Measurements from ENCODE around the gene LTC4S. TPM values are rescaled to one million over a fixed set of nuclear protein-coding genes. Genes with fewer than 3 reads are reported as not detected.

The LTC4S gene
- total and polyA plus RNA-seq, 2 donors (not counting 3 experiments of a cell fraction or from before 2014, with no cell fraction given), result 0.95 to 6.3 TPM

DNA sequence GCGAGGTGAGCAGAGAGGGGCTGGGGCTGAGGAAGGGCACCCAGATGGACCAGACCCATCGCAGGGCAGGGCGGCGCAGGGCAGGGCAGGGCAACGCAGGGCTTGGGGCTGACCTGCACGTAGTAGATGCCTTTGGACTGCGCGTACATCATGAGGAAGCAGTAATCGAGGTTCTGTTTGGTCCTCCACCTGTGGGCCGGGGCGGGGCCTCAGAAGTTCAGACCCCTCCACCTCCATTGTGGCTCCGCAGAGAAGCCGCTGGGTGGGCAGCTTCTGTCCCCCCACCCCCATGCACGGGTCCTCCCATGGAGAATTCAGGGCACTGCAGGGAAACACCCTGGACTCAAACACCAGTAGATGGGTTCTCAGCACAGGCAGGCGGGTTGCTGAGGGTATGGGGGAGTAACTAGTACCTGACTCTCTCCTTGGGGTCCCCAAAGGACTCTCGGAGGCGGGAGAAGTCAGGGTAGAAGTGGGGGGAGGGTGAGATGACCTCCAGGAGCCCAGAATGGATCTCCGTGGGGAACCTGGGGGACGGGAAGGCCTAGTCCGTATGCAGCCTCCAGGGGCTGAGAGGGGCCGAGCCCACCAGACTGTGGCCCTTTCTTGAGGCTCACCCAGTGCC, 6.4 kb downstream of the LTC4S start:
- intact Hi-C loops (cut with micrococcal nuclease), result loop anchor here (5.0 kb wide), 1 partner anchor 272 kb away; the partner anchor contains the start of gene RNF130

DNA sequence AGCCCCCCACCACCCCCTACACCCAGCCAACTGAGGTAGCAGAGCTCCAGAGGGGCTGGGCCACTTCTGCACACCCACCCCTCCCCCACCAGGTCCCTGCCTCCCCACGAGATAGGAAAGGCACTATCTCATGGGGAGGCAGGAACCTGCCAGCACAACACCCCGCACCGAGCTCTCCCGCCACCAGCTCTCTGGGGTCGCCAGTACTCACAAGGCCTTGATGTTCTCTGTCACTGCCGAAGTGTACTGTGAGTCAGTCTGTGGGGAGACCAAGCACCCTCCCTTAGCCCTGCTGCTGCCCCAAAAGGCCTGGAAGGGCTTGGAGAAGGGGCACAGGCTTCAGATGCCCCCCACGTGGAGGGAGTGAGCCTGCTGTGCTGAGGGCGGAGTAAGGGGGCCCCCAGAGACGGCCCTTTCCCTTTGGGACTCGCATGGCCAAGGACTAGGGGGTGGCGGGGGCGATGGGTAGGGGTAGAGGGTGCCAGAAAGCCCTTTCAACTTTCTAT, 7.0 kb downstream of the LTC4S start:
- H2AFZ ChIP-seq (ENCODE audit: low read depth, low read length), result no peak overlapping the region
- H3K4me1 ChIP-seq (ENCODE audit: control insufficient read depth, extremely low read depth, insufficient read depth, low read length), result peaks cover 25% of the 10 kb centered on the region
- H3K9me3 ChIP-seq (replicated peaks; ENCODE audit: control insufficient read depth, insufficient read depth, low read length), result no peaks in the 10 kb centered on the region
- H3K9ac ChIP-seq (replicated peaks; ENCODE audit: extremely low read depth, insufficient read depth, low read length), result no peak overlapping the region
- no peaks in the 10 kb centered on the region for H4K20me1 ChIP-seq (replicated peaks; ENCODE audit: control insufficient read depth, extremely low read depth, insufficient read depth, low read length)
- H3K27ac ChIP-seq (ENCODE audit: insufficient read depth, low read depth, low read length), result no peak overlapping the region
- DNase-seq (ENCODE audit: low read depth, low spot score), result no peak
- FAIRE-seq, result no peak
- intact Hi-C loops (cut with micrococcal nuclease), result loop anchor here (5.0 kb wide), 1 partner anchor 272 kb away; the partner anchor contains the start of gene RNF130
- dilution Hi-C loops (cut with MboI; ENCODE audit: extremely low pct_ligation_motif_present, low sequenced_read_pairs), result no loop called here
- ChIA-PET POLR2A (no interaction called here), CTCF (interaction anchor here (2.4 kb wide), 1 partner anchor 36 kb away, joined by 12 read pairs; no protein-coding TSS in a partner anchor)
- no peaks in the 10 kb centered on the region for H3K27me3 ChIP-seq (ENCODE audit: control insufficient read depth in 2 of 2, insufficient read depth in 2 of 2, low read length in 2 of 2)
- no peak overlapping the region for H3K4me2 ChIP-seq (ENCODE audit: insufficient read depth, low read length)
- no peak for TF ChIP-seq GATA2 (IDR thresholded peaks at IDR 0.05; ENCODE audit: insufficient read depth, insufficient read length, low read depth, low read length)
- no peak for TF ChIP-seq JUN (IDR thresholded peaks at IDR 0.05; ENCODE audit: borderline replicate concordance, insufficient read depth, insufficient read length, low read depth)
- TF ChIP-seq MYC (IDR thresholded peaks at IDR 0.05; ENCODE audit: low read depth, low read length), result no peak
- TF ChIP-seq, protein P1, sequence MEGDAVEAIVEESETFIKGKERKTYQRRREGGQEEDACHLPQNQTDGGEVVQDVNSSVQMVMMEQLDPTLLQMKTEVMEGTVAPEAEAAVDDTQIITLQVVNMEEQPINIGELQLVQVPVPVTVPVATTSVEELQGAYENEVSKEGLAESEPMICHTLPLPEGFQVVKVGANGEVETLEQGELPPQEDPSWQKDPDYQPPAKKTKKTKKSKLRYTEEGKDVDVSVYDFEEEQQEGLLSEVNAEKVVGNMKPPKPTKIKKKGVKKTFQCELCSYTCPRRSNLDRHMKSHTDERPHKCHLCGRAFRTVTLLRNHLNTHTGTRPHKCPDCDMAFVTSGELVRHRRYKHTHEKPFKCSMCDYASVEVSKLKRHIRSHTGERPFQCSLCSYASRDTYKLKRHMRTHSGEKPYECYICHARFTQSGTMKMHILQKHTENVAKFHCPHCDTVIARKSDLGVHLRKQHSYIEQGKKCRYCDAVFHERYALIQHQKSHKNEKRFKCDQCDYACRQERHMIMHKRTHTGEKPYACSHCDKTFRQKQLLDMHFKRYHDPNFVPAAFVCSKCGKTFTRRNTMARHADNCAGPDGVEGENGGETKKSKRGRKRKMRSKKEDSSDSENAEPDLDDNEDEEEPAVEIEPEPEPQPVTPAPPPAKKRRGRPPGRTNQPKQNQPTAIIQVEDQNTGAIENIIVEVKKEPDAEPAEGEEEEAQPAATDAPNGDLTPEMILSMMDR (IDR thresholded peaks at IDR 0.05; ENCODE audit: extremely low read depth in 1 of 2, insufficient read depth in 1 of 2, low read depth in 1 of 2, low read length in 2 of 2), result no peak
- no peak for TF ChIP-seq FOS (IDR thresholded peaks at IDR 0.05; ENCODE audit: borderline replicate concordance, insufficient read depth, low read length)
- TF ChIP-seq, protein P2, sequence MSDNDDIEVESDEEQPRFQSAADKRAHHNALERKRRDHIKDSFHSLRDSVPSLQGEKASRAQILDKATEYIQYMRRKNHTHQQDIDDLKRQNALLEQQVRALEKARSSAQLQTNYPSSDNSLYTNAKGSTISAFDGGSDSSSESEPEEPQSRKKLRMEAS (IDR thresholded peaks at IDR 0.05; ENCODE audit: insufficient read depth, insufficient read length), result no peak
- peaks cover 10 to 41% of the 10 kb centered on the region in 2 experiments for H3K36me3 ChIP-seq (ENCODE audit: control insufficient read depth in 2 of 2, extremely low read depth in 1 of 2, insufficient read depth in 2 of 2, low read length in 2 of 2)
- H3K79me2 ChIP-seq (ENCODE audit: control insufficient read depth, insufficient read depth, low read length), result peaks cover 28% of the 10 kb centered on the region
- no TSS peak for BruUV-seq (replicated peaks)
- no peak overlapping the region for H3K4me3 ChIP-seq (replicated peaks in 1 of 3; ENCODE audit: insufficient read depth in 1 of 3, low read depth in 1 of 3, low read length in 3 of 3)
- H3K9me1 ChIP-seq (replicated peaks; ENCODE audit: control insufficient read depth, extremely low read depth, insufficient read depth, low read length), result no peaks in the 10 kb centered on the region

More for the DNA sequence above, 6.4 kb downstream of the LTC4S start:
- BruUV-seq (replicated peaks), result no TSS peak
- H3K9ac ChIP-seq (replicated peaks; ENCODE audit: extremely low read depth, insufficient read depth, low read length), result no peak overlapping the region
- H3K4me3 ChIP-seq (replicated peaks in 1 of 3; ENCODE audit: insufficient read depth in 1 of 3, low read depth in 1 of 3, low read length in 3 of 3), result no peak overlapping the region
- FAIRE-seq, result no peak
- H3K9me3 ChIP-seq (replicated peaks; ENCODE audit: control insufficient read depth, insufficient read depth, low read length), result no peaks in the 10 kb centered on the region
- peaks cover 10 to 41% of the 10 kb centered on the region in 2 experiments for H3K36me3 ChIP-seq (ENCODE audit: control insufficient read depth in 2 of 2, extremely low read depth in 1 of 2, insufficient read depth in 2 of 2, low read length in 2 of 2)
- peaks cover 22% of the 10 kb centered on the region for H3K79me2 ChIP-seq (ENCODE audit: control insufficient read depth, insufficient read depth, low read length)
- no peak for TF ChIP-seq FOS (IDR thresholded peaks at IDR 0.05; ENCODE audit: borderline replicate concordance, insufficient read depth, low read length)
- no peak for TF ChIP-seq POLR2A (IDR thresholded peaks at IDR 0.05; ENCODE audit: low read depth, low read length)
- TF ChIP-seq, protein P2 (IDR thresholded peaks at IDR 0.05; ENCODE audit: insufficient read depth, insufficient read length), result no peak
- TF ChIP-seq POLR2AphosphoS5 (IDR thresholded peaks at IDR 0.05; ENCODE audit: insufficient read depth, low read depth, low read length), result no peak
- no peak for TF ChIP-seq MYC (IDR thresholded peaks at IDR 0.05; ENCODE audit: low read depth, low read length)
- no peak for TF ChIP-seq EZH2 (IDR thresholded peaks at IDR 0.05; ENCODE audit: borderline replicate concordance, low read depth, low read length, severe bottlenecking)
- H3K9me1 ChIP-seq (replicated peaks; ENCODE audit: control insufficient read depth, extremely low read depth, insufficient read depth, low read length), result no peaks in the 10 kb centered on the region
- peaks cover 22% of the 10 kb centered on the region for H3K4me1 ChIP-seq (ENCODE audit: control insufficient read depth, extremely low read depth, insufficient read depth, low read length)
- DNase-seq (ENCODE audit: low read depth, low spot score), result no peak
- no peak overlapping the region for H3K27ac ChIP-seq (ENCODE audit: insufficient read depth, low read depth, low read length)
- ChIA-PET POLR2A (no interaction called here), CTCF (no interaction called here)
- H4K20me1 ChIP-seq (replicated peaks; ENCODE audit: control insufficient read depth, extremely low read depth, insufficient read depth, low read length), result no peaks in the 10 kb centered on the region
- dilution Hi-C loops (cut with MboI; ENCODE audit: extremely low pct_ligation_motif_present, low sequenced_read_pairs), result no loop called here
- no peaks in the 10 kb centered on the region for H3K27me3 ChIP-seq (ENCODE audit: control insufficient read depth in 2 of 2, insufficient read depth in 2 of 2, low read length in 2 of 2)
- H2AFZ ChIP-seq (ENCODE audit: low read depth, low read length), result no peak overlapping the region
- H3K4me2 ChIP-seq (ENCODE audit: insufficient read depth, low read length), result no peak overlapping the region

All from endothelial cell of umbilical vein (primary cell).